HEK293 (cell line): ENCODE results near the gene ZNRF1.

Experiments used
- CTCF ChIA-PET: fragments of 350-600 bp; formaldehyde crosslinking; extraction: SDS; loops from one replicate; lab custom pipeline; 2021; ENCODE audit warnings: antibody characterized with exemption; lab: Yijun Ruan, JAX
- POLR2A ChIA-PET: fragments of 300-600 bp; formaldehyde crosslinking; extraction: SDS; loops from one replicate; lab custom pipeline; 2020; ENCODE audit warnings: antibody characterized with exemption, inconsistent platforms; lab: Yijun Ruan, JAX
- H3K27ac ChIP-seq: fragments of 200-500 bp; sonication (Bioruptor generic); 2 replicates; pipeline ENCODE4 v1.5.1; 2014; ENCODE audit warnings: low read depth, low read length, control low read depth, inconsistent platforms; ENCODE audit errors: extremely low read depth
- H3K36me3 ChIP-seq, 2 experiments: fragments of 200-500 bp in 1 of 2; sonication (Bioruptor generic) in 1 of 2; 1 replicate in 1 of 2; 2 replicates in 1 of 2; pipeline ENCODE4 v1.5.1; 2014 to 2017; ENCODE audit warnings: inconsistent platforms in 2 of 2, low read length in 2 of 2; ENCODE audit not compliant: control insufficient read depth in 2 of 2, insufficient read depth in 1 of 2
- H3K4me1 ChIP-seq: fragments of 200-500 bp; sonication (Bioruptor generic); 2 replicates; pipeline ENCODE4 v1.5.1; 2014; ENCODE audit warnings: mild to moderate bottlenecking, low read length, inconsistent platforms; ENCODE audit not compliant: control insufficient read depth, insufficient read depth
- H3K4me3 ChIP-seq: 2 replicates; pipeline ENCODE4 v1.5.1; 2011; ENCODE audit warnings: low read depth, mild to moderate bottlenecking, control low read depth, low read length, moderate library complexity
- H3K9me3 ChIP-seq: fragments of 200-500 bp; sonication (Bioruptor generic); 2 replicates; pipeline ENCODE4 v1.5.1; 2014; ENCODE audit warnings: low read depth, low read length, inconsistent platforms; ENCODE audit not compliant: control insufficient read depth, insufficient read depth
- KLF9 ChIP-seq: fragments of 450-650 bp; formaldehyde crosslinking; IDR thresholded peaks from 2 replicates; pipeline ENCODE4 v1.5.1; 2016; ENCODE audit warnings: missing biosample characterization, missing genetic modification characterization, low read depth
- OVOL3 ChIP-seq: fragments of 450-650 bp; formaldehyde crosslinking; IDR thresholded peaks from 2 replicates; pipeline ENCODE4 v1.5.1; 2016; ENCODE audit warnings: missing biosample characterization, missing genetic modification characterization
- SETDB1 ChIP-seq: IDR thresholded peaks from one replicate; pipeline ENCODE4 v1.6.1; 2017; ENCODE audit warnings: mild to moderate bottlenecking, low read length, moderate library complexity, mixed read lengths; ENCODE audit not compliant: insufficient read length
- TRIM28 ChIP-seq: IDR thresholded peaks from 2 replicates; pipeline ENCODE4 v1.6.1; 2011; ENCODE audit warnings: low read length, control low read depth, borderline replicate concordance
- ZBTB48 ChIP-seq: fragments of 450-650 bp; formaldehyde crosslinking; IDR thresholded peaks from 2 replicates; pipeline ENCODE4 v1.5.1; 2016; ENCODE audit warnings: missing biosample characterization, missing genetic modification characterization
- ZFP3 ChIP-seq: fragments of 450-650 bp; formaldehyde crosslinking; IDR thresholded peaks from 2 replicates; pipeline ENCODE4 v1.5.1; 2016; ENCODE audit warnings: low read depth, missing biosample characterization, missing genetic modification characterization
- ZFP41 ChIP-seq: fragments of 450-650 bp; formaldehyde crosslinking; IDR thresholded peaks from 2 replicates; pipeline ENCODE4 v1.5.1; 2016; ENCODE audit warnings: missing biosample characterization, missing genetic modification characterization, borderline replicate concordance
- ZNF121 ChIP-seq: fragments of 450-650 bp; formaldehyde crosslinking; IDR thresholded peaks from 2 replicates; pipeline ENCODE4 v1.5.1; 2016; ENCODE audit warnings: missing biosample characterization, missing genetic modification characterization
- ZNF416 ChIP-seq: fragments of 450-650 bp; formaldehyde crosslinking; IDR thresholded peaks from 2 replicates; pipeline ENCODE4 v1.5.1; 2016; ENCODE audit warnings: missing biosample characterization, missing genetic modification characterization
- ZNF596 ChIP-seq: fragments of 450-650 bp; IDR thresholded peaks from 2 replicates; pipeline ENCODE4 v1.5.0; 2018; ENCODE audit warnings: missing biosample characterization, mild to moderate bottlenecking, missing genetic modification characterization, moderate library complexity
- ZNF777 ChIP-seq: fragments of 450-650 bp; formaldehyde crosslinking; IDR thresholded peaks from 2 replicates; pipeline ENCODE4 v1.5.1; 2017; ENCODE audit warnings: missing biosample characterization, missing genetic modification characterization, borderline replicate concordance
- ZNF792 ChIP-seq: fragments of 450-650 bp; formaldehyde crosslinking; IDR thresholded peaks from 2 replicates; pipeline ENCODE4 v1.5.1; 2016; ENCODE audit warnings: missing biosample characterization, missing genetic modification characterization
- ZSCAN16 ChIP-seq: fragments of 450-650 bp; formaldehyde crosslinking; IDR thresholded peaks from 2 replicates; pipeline ENCODE4 v1.5.1; 2016; ENCODE audit warnings: missing biosample characterization, missing genetic modification characterization
- TF ChIP-seq, protein P1 (sequence below): fragments of 450-650 bp; formaldehyde crosslinking; IDR thresholded peaks from 2 replicates; pipeline ENCODE4 v1.5.1; 2016; ENCODE audit warnings: missing biosample characterization, missing genetic modification characterization
- TF ChIP-seq, protein P2 (sequence below): fragments of 450-650 bp; formaldehyde crosslinking; IDR thresholded peaks from 2 replicates; pipeline ENCODE4 v1.5.1; 2017; ENCODE audit warnings: missing biosample characterization, missing genetic modification characterization
- TF ChIP-seq, protein P3 (sequence below): fragments of 450-650 bp; formaldehyde crosslinking; IDR thresholded peaks from 2 replicates; pipeline ENCODE4 v1.5.1; 2016; ENCODE audit warnings: missing biosample characterization, missing genetic modification characterization
- TF ChIP-seq, protein P4 (sequence below): fragments of 450-650 bp; formaldehyde crosslinking; IDR thresholded peaks from 2 replicates; pipeline ENCODE4 v1.5.1; 2016; ENCODE audit warnings: missing biosample characterization, missing genetic modification characterization

Gene ZNRF1

DNA sequence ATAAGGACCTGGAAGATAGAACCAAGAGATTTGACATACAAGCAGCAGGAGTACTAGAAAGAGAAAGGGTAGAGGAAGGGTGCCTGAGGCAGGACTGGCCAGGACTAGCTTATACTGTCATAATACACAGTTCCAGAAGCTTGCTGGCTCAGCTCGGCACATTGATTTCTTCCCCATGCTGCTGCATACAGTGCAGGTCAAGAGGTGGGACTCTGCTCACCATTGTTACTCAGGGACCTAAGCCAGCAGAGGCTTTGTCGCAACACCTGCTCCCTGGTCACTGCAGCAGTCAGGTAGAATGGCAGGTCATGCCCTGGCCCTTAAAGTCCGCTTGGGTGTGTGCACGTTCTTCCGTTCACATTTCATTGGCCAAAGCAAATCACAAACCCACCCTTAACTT lies 85.0 kb downstream of the ZNRF1 start (continued):
- TF ChIP-seq KLF9 (tag by site-specific recombination) (no peak), ZBTB48 (no peak), OVOL3 (tag by site-specific recombination) (no peak), ZFP3 (tag by site-specific recombination) (no peak), ZNF777 (tag by site-specific recombination) (no peak)
- TF ChIP-seq, protein P1, sequence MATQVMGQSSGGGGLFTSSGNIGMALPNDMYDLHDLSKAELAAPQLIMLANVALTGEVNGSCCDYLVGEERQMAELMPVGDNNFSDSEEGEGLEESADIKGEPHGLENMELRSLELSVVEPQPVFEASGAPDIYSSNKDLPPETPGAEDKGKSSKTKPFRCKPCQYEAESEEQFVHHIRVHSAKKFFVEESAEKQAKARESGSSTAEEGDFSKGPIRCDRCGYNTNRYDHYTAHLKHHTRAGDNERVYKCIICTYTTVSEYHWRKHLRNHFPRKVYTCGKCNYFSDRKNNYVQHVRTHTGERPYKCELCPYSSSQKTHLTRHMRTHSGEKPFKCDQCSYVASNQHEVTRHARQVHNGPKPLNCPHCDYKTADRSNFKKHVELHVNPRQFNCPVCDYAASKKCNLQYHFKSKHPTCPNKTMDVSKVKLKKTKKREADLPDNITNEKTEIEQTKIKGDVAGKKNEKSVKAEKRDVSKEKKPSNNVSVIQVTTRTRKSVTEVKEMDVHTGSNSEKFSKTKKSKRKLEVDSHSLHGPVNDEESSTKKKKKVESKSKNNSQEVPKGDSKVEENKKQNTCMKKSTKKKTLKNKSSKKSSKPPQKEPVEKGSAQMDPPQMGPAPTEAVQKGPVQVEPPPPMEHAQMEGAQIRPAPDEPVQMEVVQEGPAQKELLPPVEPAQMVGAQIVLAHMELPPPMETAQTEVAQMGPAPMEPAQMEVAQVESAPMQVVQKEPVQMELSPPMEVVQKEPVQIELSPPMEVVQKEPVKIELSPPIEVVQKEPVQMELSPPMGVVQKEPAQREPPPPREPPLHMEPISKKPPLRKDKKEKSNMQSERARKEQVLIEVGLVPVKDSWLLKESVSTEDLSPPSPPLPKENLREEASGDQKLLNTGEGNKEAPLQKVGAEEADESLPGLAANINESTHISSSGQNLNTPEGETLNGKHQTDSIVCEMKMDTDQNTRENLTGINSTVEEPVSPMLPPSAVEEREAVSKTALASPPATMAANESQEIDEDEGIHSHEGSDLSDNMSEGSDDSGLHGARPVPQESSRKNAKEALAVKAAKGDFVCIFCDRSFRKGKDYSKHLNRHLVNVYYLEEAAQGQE (tag by site-specific recombination), result no peak

DNA sequence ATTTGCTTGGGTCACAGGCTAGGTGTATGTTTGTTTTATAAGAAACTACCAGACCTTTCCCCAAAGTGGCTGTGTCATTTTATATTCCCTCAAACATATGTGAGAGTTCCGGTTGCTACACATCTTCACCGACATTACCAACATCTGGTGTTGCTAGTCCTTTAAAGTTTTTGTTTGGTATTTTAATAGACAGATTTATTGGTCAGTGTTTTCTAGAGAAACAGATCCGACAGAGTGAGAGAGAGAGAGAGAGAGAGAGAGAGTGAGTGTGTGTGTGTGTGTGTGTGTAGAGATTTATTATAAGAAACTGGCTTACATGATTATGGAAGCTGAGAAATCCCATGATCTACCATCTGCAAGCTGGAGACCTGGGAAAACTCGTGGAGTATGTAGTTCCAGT lies 86.7 kb downstream of the ZNRF1 start:
- no peaks in the 10 kb centered on the region for H3K36me3 ChIP-seq
- H3K4me3 ChIP-seq, result no peak overlapping the region
- peaks cover 2% of the 10 kb centered on the region; the same call in 1 of the 2 replicates for H3K4me1 ChIP-seq
- TF ChIP-seq, protein P2, sequence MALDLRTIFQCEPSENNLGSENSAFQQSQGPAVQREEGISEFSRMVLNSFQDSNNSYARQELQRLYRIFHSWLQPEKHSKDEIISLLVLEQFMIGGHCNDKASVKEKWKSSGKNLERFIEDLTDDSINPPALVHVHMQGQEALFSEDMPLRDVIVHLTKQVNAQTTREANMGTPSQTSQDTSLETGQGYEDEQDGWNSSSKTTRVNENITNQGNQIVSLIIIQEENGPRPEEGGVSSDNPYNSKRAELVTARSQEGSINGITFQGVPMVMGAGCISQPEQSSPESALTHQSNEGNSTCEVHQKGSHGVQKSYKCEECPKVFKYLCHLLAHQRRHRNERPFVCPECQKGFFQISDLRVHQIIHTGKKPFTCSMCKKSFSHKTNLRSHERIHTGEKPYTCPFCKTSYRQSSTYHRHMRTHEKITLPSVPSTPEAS (tag by site-specific recombination), result 0 out of 2 replicates have a peak, but pooled peaks have one; percentile 19
- TF ChIP-seq ZNF596 (0 out of 2 replicates have a peak, but pooled peaks have one; percentile 17), OVOL3 (tag by site-specific recombination) (no peak)
- no peak overlapping the region for H3K27ac ChIP-seq
- ChIA-PET POLR2A (no interaction called here), CTCF (interaction anchor here (1.4 kb wide), 1 partner anchor 26 kb away, joined by 3 read pairs; no protein-coding TSS in a partner anchor)
- H3K9me3 ChIP-seq, result no peaks in the 10 kb centered on the region

DNA sequence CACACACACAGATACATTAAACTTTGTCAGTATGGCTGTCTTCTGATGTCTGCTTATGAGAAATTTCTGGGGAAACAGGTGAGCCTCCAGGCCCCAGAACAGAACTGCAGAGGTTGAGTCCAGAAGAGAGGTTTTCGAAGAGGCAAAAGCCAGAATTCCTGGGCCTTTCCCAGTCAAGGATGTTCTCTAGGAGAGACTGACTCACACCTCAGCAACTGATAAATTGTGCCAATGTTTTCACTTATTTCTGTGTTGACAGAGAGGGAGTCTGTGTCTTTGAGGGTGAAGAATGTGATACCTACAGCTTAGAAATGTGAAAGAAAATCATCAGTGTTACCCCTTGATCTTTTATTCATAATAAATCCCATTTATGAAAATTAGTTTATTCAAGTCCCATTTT lies 87.5 kb downstream of the ZNRF1 start:
- Histone ChIP-seq H3K36me3 (no peaks in the 10 kb centered on the region), H3K4me3 (no peak overlapping the region), H3K9me3 (no peaks in the 10 kb centered on the region), H3K27ac (no peak overlapping the region), H3K4me1 (no peaks in the 10 kb centered on the region; the same call in 1 of the 2 replicates)
- no peak for TF ChIP-seq ZNF121 (tag by site-specific recombination)
- no peak for TF ChIP-seq ZFP41 (tag by site-specific recombination)
- TF ChIP-seq ZSCAN16, result no peak
- TF ChIP-seq ZNF792 (tag by site-specific recombination), result no peak
- CTCF ChIA-PET, result interaction anchor here (1.4 kb wide), 1 partner anchor 25 kb away, joined by 3 read pairs; no protein-coding TSS in a partner anchor
- POLR2A ChIA-PET, result no interaction called here

DNA sequence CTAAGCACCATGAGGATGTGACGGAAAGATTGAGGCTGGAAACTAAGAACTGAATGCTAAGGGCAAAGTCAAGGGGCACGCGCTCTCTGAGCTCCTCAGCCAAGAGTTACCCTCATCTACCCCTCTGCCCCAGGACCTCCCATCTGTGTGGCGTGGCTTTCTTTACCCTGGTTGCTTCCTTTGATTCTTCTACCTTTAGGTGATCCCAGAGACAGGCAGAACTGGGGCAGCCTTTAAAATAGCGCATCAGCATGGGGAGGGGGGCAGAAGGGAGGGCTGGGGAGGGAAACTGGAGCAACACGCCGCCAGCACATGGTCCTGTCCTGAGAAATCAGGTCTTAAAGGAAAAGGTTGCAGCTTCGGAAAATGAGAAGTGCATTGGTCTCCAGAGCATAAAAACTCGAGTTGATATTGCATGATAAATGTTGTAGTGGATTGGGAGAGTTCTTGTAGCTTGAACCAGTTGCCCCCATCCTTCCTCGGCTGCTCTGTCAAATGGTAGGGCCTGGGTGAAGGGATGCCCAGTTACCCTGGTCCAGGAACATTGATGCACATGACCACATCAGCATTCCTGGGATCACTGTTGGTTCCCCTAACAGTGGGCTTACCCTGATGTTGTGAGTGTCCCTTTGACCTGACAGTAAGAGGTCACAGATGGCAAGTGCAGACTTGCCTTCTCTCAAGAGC lies 88.0 kb downstream of the ZNRF1 start:
- H3K4me1 ChIP-seq, result no peaks in the 10 kb centered on the region
- POLR2A ChIA-PET, result interaction anchor here (0.6 kb wide), 1 partner anchor 13 kb away, joined by 4 read pairs; no protein-coding TSS in a partner anchor
- H3K36me3 ChIP-seq, result no peaks in the 10 kb centered on the region
- no peak overlapping the region for H3K27ac ChIP-seq
- peak; percentile 39; the same call in 1 of the 2 replicates for TF ChIP-seq TRIM28
- TF ChIP-seq, protein P3, sequence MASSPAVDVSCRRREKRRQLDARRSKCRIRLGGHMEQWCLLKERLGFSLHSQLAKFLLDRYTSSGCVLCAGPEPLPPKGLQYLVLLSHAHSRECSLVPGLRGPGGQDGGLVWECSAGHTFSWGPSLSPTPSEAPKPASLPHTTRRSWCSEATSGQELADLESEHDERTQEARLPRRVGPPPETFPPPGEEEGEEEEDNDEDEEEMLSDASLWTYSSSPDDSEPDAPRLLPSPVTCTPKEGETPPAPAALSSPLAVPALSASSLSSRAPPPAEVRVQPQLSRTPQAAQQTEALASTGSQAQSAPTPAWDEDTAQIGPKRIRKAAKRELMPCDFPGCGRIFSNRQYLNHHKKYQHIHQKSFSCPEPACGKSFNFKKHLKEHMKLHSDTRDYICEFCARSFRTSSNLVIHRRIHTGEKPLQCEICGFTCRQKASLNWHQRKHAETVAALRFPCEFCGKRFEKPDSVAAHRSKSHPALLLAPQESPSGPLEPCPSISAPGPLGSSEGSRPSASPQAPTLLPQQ (tag by site-specific recombination), result peak; percentile 93; the same call in 1 of the 2 replicates
- no peak for TF ChIP-seq ZNF416 (tag by site-specific recombination)
- peak; percentile 42 for TF ChIP-seq SETDB1
- TF ChIP-seq, protein P4, sequence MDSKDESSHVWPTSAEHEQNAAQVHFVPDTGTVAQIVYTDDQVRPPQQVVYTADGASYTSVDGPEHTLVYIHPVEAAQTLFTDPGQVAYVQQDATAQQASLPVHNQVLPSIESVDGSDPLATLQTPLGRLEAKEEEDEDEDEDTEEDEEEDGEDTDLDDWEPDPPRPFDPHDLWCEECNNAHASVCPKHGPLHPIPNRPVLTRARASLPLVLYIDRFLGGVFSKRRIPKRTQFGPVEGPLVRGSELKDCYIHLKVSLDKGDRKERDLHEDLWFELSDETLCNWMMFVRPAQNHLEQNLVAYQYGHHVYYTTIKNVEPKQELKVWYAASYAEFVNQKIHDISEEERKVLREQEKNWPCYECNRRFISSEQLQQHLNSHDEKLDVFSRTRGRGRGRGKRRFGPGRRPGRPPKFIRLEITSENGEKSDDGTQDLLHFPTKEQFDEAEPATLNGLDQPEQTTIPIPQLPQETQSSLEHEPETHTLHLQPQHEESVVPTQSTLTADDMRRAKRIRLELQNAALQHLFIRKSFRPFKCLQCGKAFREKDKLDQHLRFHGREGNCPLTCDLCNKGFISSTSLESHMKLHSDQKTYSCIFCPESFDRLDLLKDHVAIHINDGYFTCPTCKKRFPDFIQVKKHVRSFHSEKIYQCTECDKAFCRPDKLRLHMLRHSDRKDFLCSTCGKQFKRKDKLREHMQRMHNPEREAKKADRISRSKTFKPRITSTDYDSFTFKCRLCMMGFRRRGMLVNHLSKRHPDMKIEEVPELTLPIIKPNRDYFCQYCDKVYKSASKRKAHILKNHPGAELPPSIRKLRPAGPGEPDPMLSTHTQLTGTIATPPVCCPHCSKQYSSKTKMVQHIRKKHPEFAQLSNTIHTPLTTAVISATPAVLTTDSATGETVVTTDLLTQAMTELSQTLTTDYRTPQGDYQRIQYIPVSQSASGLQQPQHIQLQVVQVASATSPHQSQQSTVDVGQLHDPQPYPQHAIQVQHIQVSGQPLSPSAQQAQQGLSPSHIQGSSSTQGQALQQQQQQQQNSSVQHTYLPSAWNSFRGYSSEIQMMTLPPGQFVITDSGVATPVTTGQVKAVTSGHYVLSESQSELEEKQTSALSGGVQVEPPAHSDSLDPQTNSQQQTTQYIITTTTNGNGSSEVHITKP (tag by site-specific recombination), result peak; percentile 89
- no peak overlapping the region for H3K4me3 ChIP-seq
- CTCF ChIA-PET, result interaction anchor here (0.7 to 1.4 kb wide), 2 partner anchors 25 to 116 kb away, joined by 3 read pairs; no protein-coding TSS in a partner anchor
- H3K9me3 ChIP-seq, result no peaks in the 10 kb centered on the region
